ENCODE measurements around the gene SMIM10L1.
A peak's percentile ranks its signal among the peaks of the same experiment; 100 is the strongest.

The SMIM10L1 gene

DNA sequence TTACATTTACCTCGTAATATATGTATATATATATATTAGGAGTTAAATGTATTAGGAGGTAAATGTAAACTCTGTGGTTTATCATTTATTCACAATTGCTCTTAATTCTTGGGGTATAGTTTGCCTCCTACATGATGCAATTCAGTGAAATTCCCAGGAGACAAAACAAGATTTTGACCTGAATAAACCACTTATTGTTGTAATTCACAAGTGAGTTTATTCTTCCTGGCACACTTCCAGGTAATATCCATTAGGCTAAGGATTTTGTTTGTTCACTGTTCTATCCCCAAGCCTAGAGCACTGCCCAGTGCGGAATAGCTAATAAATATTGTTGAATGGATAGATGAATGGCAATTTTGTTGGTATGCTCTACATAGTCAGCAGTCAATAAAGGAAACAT lies 3.0 kb downstream of the SMIM10L1 start:
- H3K4me3 ChIP-seq (ENCODE audit: low read depth, low read length) = no peak overlapping the region
- TF ChIP-seq, protein P1, sequence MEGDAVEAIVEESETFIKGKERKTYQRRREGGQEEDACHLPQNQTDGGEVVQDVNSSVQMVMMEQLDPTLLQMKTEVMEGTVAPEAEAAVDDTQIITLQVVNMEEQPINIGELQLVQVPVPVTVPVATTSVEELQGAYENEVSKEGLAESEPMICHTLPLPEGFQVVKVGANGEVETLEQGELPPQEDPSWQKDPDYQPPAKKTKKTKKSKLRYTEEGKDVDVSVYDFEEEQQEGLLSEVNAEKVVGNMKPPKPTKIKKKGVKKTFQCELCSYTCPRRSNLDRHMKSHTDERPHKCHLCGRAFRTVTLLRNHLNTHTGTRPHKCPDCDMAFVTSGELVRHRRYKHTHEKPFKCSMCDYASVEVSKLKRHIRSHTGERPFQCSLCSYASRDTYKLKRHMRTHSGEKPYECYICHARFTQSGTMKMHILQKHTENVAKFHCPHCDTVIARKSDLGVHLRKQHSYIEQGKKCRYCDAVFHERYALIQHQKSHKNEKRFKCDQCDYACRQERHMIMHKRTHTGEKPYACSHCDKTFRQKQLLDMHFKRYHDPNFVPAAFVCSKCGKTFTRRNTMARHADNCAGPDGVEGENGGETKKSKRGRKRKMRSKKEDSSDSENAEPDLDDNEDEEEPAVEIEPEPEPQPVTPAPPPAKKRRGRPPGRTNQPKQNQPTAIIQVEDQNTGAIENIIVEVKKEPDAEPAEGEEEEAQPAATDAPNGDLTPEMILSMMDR (IDR thresholded peaks at IDR 0.05; ENCODE audit: low read depth, low read length) = no peak
- DNase-seq (ENCODE audit: low read depth, low spot score) = peak; percentile 32
- in situ Hi-C loops (cut with HindIII; ENCODE audit: low sequenced_read_pairs) = no loop called here

- no peak for DNase-seq (ENCODE audit: low read depth, low spot score)
- no peak overlapping the region for H3K4me3 ChIP-seq (ENCODE audit: low read depth, low read length)
- in situ Hi-C loops (cut with HindIII; ENCODE audit: low sequenced_read_pairs) = no loop called here
- TF ChIP-seq, protein P1 (IDR thresholded peaks at IDR 0.05; ENCODE audit: low read depth, low read length) = no peak
Observed at GRCh38 chr12:11178250-11178649, 7.3 kb downstream of the SMIM10L1 start.

GRCh38 chr12:11182529-11182928 lies 11.5 kb downstream of the SMIM10L1 start:
- TF ChIP-seq, protein P1 (IDR thresholded peaks at IDR 0.05; ENCODE audit: low read depth, low read length) = no peak
- DNase-seq (ENCODE audit: low read depth, low spot score) = no peak
- in situ Hi-C loops (cut with HindIII; ENCODE audit: low sequenced_read_pairs) = no loop called here
- no peak overlapping the region for H3K4me3 ChIP-seq (ENCODE audit: low read depth, low read length)

DNA sequence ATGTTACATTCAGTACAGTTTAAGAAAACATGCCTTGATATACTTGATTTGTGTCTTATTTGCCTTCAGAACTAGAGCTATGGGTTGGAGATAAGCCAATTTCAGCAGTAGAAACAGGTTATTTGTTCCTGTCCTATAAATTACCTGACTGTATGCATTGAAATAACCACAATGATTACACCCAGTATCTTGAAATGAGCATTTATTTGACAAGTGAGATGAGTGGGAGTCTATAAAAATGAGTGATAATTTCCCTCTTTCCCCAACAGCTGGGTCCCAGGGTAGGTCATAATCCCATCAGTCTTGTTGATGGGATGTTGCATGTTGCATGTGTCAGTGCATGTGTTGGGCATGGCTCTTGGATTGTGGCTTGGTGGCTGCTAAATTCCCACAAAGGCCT lies 12.0 kb downstream of the SMIM10L1 start:
- H3K4me3 ChIP-seq (ENCODE audit: low read depth, low read length) = no peak overlapping the region
- TF ChIP-seq, protein P1 (IDR thresholded peaks at IDR 0.05; ENCODE audit: low read depth, low read length) = no peak
- in situ Hi-C loops (cut with HindIII; ENCODE audit: low sequenced_read_pairs) = no loop called here
- no peak for DNase-seq (ENCODE audit: low read depth, low spot score)

DNA sequence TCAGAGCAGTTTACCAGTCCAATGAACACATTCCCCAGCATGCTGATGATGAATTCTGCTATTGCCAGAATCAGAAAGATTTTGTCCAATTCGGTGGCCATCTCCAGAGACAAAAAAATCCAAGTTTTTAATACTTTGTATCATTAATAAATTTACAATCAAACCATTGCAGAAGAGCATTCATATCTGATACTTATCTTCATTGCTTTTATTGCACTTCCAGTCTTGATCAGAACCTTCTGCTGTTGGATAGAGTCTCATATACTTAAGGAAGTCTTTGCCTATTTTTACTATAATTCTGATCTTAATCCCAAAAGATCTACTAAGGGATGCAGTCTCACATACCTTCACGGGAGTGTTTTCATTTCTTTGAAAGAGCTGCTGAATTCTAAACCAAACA lies 15.8 kb downstream of the SMIM10L1 start, which contains the start of gene TAS2R42:
Gene TAS2R42, minus strand, starts transcription at position 101 of the 400 bp plus-strand sequence. Its CDS starts 0 bp downstream, at position 101.
- no peak within 1 kb of the TSS for H3K4me3 ChIP-seq (ENCODE audit: low read depth, low read length)
- no peak for DNase-seq (ENCODE audit: low read depth, low spot score)
- TF ChIP-seq, protein P1 (IDR thresholded peaks at IDR 0.05; ENCODE audit: low read depth, low read length) = no peak
- in situ Hi-C loops (cut with HindIII; ENCODE audit: low sequenced_read_pairs) = no loop called here

GRCh38 chr12:11202811-11203210 lies 31.8 kb downstream of the SMIM10L1 start:
- no peak overlapping the region for H3K4me3 ChIP-seq (ENCODE audit: low read depth, low read length)
- in situ Hi-C loops (cut with HindIII; ENCODE audit: low sequenced_read_pairs) = no loop called here
- TF ChIP-seq, protein P1 (IDR thresholded peaks at IDR 0.05; ENCODE audit: low read depth, low read length) = no peak
- no peak for DNase-seq (ENCODE audit: low read depth, low spot score)

DNA sequence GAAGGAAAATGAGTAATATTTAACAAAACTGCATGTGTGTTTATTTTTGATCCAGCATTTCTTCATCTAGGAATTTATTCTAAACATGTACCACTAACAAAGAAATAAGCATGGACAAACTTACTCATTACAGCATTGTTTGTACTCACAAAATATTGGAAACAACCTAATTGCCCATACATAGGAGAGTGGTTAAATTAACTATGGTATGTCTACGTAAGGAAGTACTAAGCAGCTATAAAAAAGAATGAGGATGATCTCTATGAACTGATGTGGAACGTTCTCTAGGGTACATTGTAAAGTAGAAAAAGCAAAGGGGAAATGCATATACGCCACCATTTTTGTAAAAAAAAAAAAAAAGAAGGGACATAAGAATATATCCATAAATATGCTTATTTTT lies 33.2 kb downstream of the SMIM10L1 start:
- TF ChIP-seq, protein P1 (IDR thresholded peaks at IDR 0.05; ENCODE audit: low read depth, low read length) = no peak
- in situ Hi-C loops (cut with HindIII; ENCODE audit: low sequenced_read_pairs) = no loop called here
- no peak for DNase-seq (ENCODE audit: low read depth, low spot score)
- no peak overlapping the region for H3K4me3 ChIP-seq (ENCODE audit: low read depth, low read length)
